Left lung (tissue), 10 donors: ENCODE results near the gene ZNF816. TPM values are rescaled to one million over a fixed set of nuclear protein-coding genes. Genes with fewer than 3 reads are reported as not detected.

Source experiments
- ATAC-seq: fragments of 200-7000 bp; cut with Tn5 transposase; one replicate; pipeline ENCODE4 v1.9.1; 2020; ENCODE audit warnings: moderate library complexity
- DNase-seq, 4 donors: peaks; one replicate each; pipeline ENCODE4 v3.0.0-alpha.2; 2013 to 2020
- H3K27ac ChIP-seq, 2 donors: fragments of 200-600 bp; sonication (generic) in 1 of 2; one replicate each; pipeline versions ENCODE4 v1.5.0 to v1.8.0; 2020 to 2021
- H3K27me3 ChIP-seq, 2 donors: fragments of 200-600 bp; sonication (generic) in 1 of 2; one replicate each; pipeline versions ENCODE4 v1.5.0 to v1.8.0; 2020 to 2021
- H3K36me3 ChIP-seq, 2 donors: fragments of 200-600 bp; sonication (generic) in 1 of 2; one replicate each; pipeline versions ENCODE4 v1.5.0 to v1.8.0; 2020 to 2021
- H3K4me1 ChIP-seq, 2 donors: fragments of 200-600 bp; one replicate each; pipeline ENCODE4 v1.8.0; 2021
- H3K4me3 ChIP-seq, 2 donors: fragments of 200-600 bp; sonication (generic) in 1 of 2; one replicate each; pipeline versions ENCODE4 v1.5.0 to v1.8.0; 2020 to 2021; ENCODE audit warnings: mild to moderate bottlenecking in 1 of 2
- H3K9me3 ChIP-seq, 2 donors: fragments of 200-600 bp; sonication (generic) in 1 of 2; one replicate each; pipeline versions ENCODE4 v1.5.0 to v1.8.0; 2020 to 2021
- CTCF ChIP-seq, 2 donors: fragments of 200-600 bp; sonication (generic) in 1 of 2; IDR thresholded peaks; one replicate each; pipeline versions ENCODE4 v1.5.0 to v1.8.0; 2021; ENCODE audit warnings: antibody characterized with exemption in 2 of 2
- intact Hi-C, 2 donors: fragments of 100-400 bp; cut with DNase I; formaldehyde crosslinking; loops; one replicate each; pipeline versions ENCODE4 v1.11.2 to v1.14.2; 2022
- polyA plus RNA-seq, 6 donors: library from polyadenylated mRNA; unstranded; fragments of 120-200 nt; gene quantifications; one replicate each; pipeline ENCODE4 v1.2.1, GENCODE V29; 2013; ENCODE audit not compliant: insufficient read length in 6 of 6
- total RNA-seq, 2 donors: library from RNA; stranded (reverse); fragmentation: NEBNext Ultra II Directional; extraction: Animal tissue kit (Norgen Biotek cat#: 25700); gene quantifications; one replicate each; pipeline ENCODE4 v1.2.1, GENCODE V29; 2021
- donor health status: DM: no; HTN: yes; CAD: no.
- donor health status: DM: no; HTN: no; CAD: no.

ZNF816 gene
- total and polyA plus RNA-seq, 8 donors, result 10.9 to 23.3 (median 17.8) TPM

GRCh38 chr19:52963247-52963618 is 552 bp upstream of the ZNF816 start:
- peak overlapping the region; percentile 68 to 69 for H3K27ac ChIP-seq
- peak in 3 of 4 donors; percentile 37 to 76 (median 40) for DNase-seq
- no peaks in the 10 kb centered on the region for H3K27me3 ChIP-seq
- intact Hi-C loops, result no loop called here
- H3K36me3 ChIP-seq, result peaks cover 0 to 18% of the 10 kb centered on the region in 2 donors
- H3K4me1 ChIP-seq, result peaks cover 4 to 9% of the 10 kb centered on the region in 2 donors
- peaks cover 0 to 38% of the 10 kb centered on the region in 2 donors for H3K9me3 ChIP-seq
- peak; percentile 46 for ATAC-seq
- peak overlapping the region; percentile 75 to 80 for H3K4me3 ChIP-seq
- no peak for TF ChIP-seq CTCF (IDR thresholded peaks at IDR 0.05)

- ATAC-seq (peak; percentile 12), DNase-seq (no peak)
- peaks cover 4 to 9% of the 10 kb centered on the region in 2 donors for H3K4me1 ChIP-seq
- H3K27me3 ChIP-seq, result no peaks in the 10 kb centered on the region
- H3K27ac ChIP-seq, result peak overlapping the region; percentile 77 to 85
- peak overlapping the region; percentile 75 to 80 for H3K4me3 ChIP-seq
- peaks cover 0 to 30% of the 10 kb centered on the region in 2 donors for H3K36me3 ChIP-seq
- H3K9me3 ChIP-seq, result peaks cover 0 to 38% of the 10 kb centered on the region in 2 donors
- intact Hi-C loops, result no loop called here
- TF ChIP-seq CTCF (IDR thresholded peaks at IDR 0.05), result no peak
These were observed 700 bp downstream of the ZNF816 start for GRCh38 chr19:52961981-52962380.

GRCh38 chr19:52959613-52960295 is 2.9 kb downstream of the ZNF816 start:
- no peak for DNase-seq
- Histone ChIP-seq H3K27ac (no peak overlapping the region), H3K9me3 (peaks cover 0 to 60% of the 10 kb centered on the region in 2 donors), H3K27me3 (no peaks in the 10 kb centered on the region), H3K36me3 (peaks cover 0 to 52% of the 10 kb centered on the region in 2 donors), H3K4me3 (no peak overlapping the region), H3K4me1 (peaks cover 4 to 9% of the 10 kb centered on the region in 2 donors)
- intact Hi-C loops, result no loop called here
- no peak for TF ChIP-seq CTCF (IDR thresholded peaks at IDR 0.05)
- ATAC-seq, result no peak

- TF ChIP-seq CTCF (IDR thresholded peaks at IDR 0.05), result no peak
- DNase-seq, result no peak
- Histone ChIP-seq H3K4me3 (no peak overlapping the region), H3K27ac (no peak overlapping the region), H3K9me3 (peaks cover 0 to 77% of the 10 kb centered on the region in 2 donors), H3K27me3 (no peaks in the 10 kb centered on the region), H3K4me1 (peaks cover 4 to 9% of the 10 kb centered on the region in 2 donors), H3K36me3 (peaks cover 0 to 70% of the 10 kb centered on the region in 2 donors)
- ATAC-seq, result no peak
- intact Hi-C loops, result no loop called here
These were observed 5.1 kb downstream of the ZNF816 start for GRCh38 chr19:52957591-52957990.

GRCh38 chr19:52956917-52957316 is 5.8 kb downstream of the ZNF816 start:
- peaks cover 4 to 7% of the 10 kb centered on the region in 2 donors for H3K4me1 ChIP-seq
- peaks cover 0 to 84% of the 10 kb centered on the region in 2 donors for H3K9me3 ChIP-seq
- no peaks in the 10 kb centered on the region for H3K27me3 ChIP-seq
- H3K4me3 ChIP-seq, result no peak overlapping the region
- DNase-seq (no peak), ATAC-seq (no peak)
- intact Hi-C loops, result no loop called here
- H3K36me3 ChIP-seq, result peaks cover 0 to 77% of the 10 kb centered on the region in 2 donors
- H3K27ac ChIP-seq, result no peak overlapping the region
- no peak for TF ChIP-seq CTCF (IDR thresholded peaks at IDR 0.05)
